Ramos (cell line): ENCODE results near the gene ABCA10.

Source experiments
- in situ Hi-C: fragments of 300-500 bp; cut with MboI; formaldehyde crosslinking; loops from one replicate; pipeline ENCODE4 v1.14.3; 2022; ENCODE audit warnings: low sequenced_read_pairs; ENCODE audit not compliant: unreplicated experiment

ABCA10 gene

DNA sequence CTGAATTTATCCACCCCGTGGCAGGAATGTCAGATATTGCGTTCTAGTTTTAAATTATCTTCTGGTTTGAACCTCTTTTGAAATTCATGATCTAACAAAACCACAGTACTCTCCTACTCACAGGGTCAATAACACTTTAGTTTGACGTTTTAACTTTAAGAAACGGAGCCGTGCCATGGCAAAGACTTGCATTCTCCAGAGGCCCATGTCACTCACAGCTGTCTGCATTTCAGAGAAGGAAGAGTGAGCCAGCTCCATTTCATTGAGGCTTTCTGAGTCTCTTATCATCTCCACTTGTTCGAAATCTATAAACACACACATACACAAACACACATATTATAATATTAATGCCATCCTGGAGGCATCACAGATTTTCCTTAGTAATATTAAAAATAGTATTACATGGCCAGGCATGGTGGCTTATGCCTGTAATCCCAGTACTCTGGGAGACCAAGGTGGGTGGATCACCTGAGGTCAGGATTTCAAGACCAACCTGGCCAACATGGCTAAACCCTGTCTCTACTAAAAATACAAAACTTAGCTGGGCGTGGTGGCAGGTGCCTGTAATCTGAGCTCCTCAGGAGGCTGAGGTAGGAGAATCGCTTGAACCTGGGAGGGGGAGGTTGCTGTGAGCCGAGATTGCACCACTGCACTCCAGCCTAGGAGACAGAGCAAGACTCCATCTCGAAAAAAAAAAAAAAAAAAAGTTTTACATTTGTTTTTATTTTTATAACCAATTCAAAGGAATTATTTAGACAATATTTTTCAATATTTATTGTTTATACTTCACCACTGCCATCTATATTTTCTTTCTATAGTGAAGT lies 122.5 kb downstream of the ABCA10 start:
- in situ Hi-C loops = loop anchor here (25.0 kb wide), 1 partner anchor 869 kb away; the partner anchor contains the start of gene AMZ2

DNA sequence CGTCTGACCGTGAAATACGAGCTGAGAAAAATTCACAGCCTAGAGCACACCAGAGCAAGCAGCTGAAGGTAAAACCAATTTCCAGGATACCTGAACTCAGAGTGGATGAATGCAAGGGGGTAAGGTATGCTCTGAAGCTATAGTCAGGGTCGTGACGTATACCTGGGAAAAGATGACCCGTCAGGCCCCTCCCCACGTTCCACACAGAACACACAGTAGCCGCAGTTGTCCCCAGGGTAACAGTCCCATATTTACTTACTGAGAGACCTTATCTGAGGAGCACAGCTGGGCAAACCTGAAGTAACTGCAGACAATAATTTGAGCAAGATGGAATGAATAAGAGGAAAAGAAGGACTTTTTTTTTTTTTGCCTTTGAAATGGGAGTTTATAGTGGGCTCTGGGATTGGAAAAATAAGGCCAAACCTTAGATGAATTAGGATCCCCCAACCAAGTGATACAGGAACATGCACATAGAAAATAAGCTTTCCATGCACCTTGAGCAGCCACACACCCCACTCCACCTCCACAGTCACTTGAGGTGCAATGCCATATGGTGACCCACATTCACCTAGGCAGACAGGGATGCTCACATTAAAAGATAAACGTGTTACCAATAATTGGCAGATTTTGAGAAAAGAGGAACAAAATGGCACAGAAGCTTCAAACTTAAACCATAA lies 124.9 kb downstream of the ABCA10 start:
- in situ Hi-C loops = loop anchor here (25.0 kb wide), 1 partner anchor 866 kb away; the partner anchor contains the start of gene AMZ2

DNA sequence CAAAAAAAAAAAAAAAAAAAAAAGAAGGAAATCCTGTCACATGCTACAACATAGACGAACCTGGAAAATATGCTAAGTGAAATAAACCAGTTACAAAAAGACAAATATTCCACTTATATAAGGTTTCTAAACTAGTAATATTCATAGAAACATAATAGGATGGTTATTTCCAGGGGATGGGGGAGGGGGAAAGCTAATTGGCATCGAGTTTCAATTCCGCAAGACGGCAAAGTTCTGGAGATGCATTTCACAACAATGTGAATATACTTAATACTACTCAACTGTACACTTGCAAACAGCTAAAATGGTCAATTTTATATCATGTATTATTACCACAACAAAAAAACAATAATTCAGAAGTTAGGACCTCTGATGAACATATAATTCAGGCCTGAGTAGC lies 130.0 kb downstream of the ABCA10 start:
- in situ Hi-C loops = no loop called here
